Aorta (tissue), 4 donors: ENCODE measurements around the gene ZNF804B. TPM values are rescaled to one million over a fixed set of nuclear protein-coding genes. Genes with fewer than 3 reads are reported as not detected.

Source experiments
- polyA plus RNA-seq, 2 donors: library from polyadenylated mRNA; stranded (reverse); fragments of 200-250 nt; gene quantifications; one replicate each; pipeline ENCODE4 v1.2.3, GENCODE V29; 2013
- total RNA-seq, 2 donors: library from RNA; stranded (reverse); fragmentation: NEBNext Ultra II Directional; extraction: Animal tissue kit (Norgen Biotek cat#: 25700); gene quantifications; one replicate each; pipeline ENCODE4 v1.2.1, GENCODE V29; 2021
- donor health status: healthy with polysubstance abuse.
- donor health status: Bipolar disorder and iron deficiency.
- donor health status: DM: no; HTN: no; CAD: no.
- donor health status: DM: yes; HTN: yes; CAD: no.

ZNF804B gene
- total and polyA plus RNA-seq, 4 donors, result not detected

Other genes starting within 250 kb of the ZNF804B start
- gene TEX47, start 36.0 kb downstream of the ZNF804B start, total RNA-seq, result not detected
- gene TEX47, start 36.0 kb downstream of the ZNF804B start, polyA plus RNA-seq, result not detected